Pancreas (tissue), 10 donors: ENCODE measurements around the gene RELL1. TPM values are rescaled to one million over a fixed set of nuclear protein-coding genes. Genes with fewer than 3 reads are reported as not detected.

ENCODE experiments used
- ATAC-seq, 4 donors: fragments of 200-7000 bp; cut with Tn5 transposase; one replicate each; pipeline versions ENCODE4 v1.8.0 to v1.9.1; 2020; ENCODE audit warnings: mild to moderate bottlenecking in 4 of 4, moderate library complexity in 4 of 4
- DNase-seq, 6 donors: peaks; one replicate each; pipeline ENCODE4 v3.0.0-alpha.2; 2020
- FAIRE-seq: peaks from 2 replicates; lab custom pipeline; 2012; peaks lifted over from hg19 to GRCh38; lab: Jason Lieb, UNC
- H3K27ac ChIP-seq, 4 donors: fragments of 200-600 bp; sonication (generic); 1 replicate in 3 of 4; 2 replicates in 1 of 4; pipeline versions ENCODE4 v1.5.0 to v1.8.0; 2020
- H3K27me3 ChIP-seq, 4 donors: fragments of 200-600 bp; one replicate each; pipeline ENCODE4 v1.8.0; 2021
- H3K36me3 ChIP-seq, 3 donors: fragments of 200-600 bp; sonication (generic) in 1 of 3; one replicate each; pipeline versions ENCODE4 v1.5.0 to v1.8.0; 2020 to 2021
- H3K4me1 ChIP-seq, 3 donors: fragments of 200-600 bp; one replicate each; pipeline ENCODE4 v1.8.0; 2021
- H3K4me3 ChIP-seq, 4 donors: fragments of 200-600 bp; sonication (generic) in 2 of 4; one replicate each; pipeline versions ENCODE4 v1.5.0 to v1.8.0; 2020 to 2021
- H3K9me3 ChIP-seq, 4 donors: fragments of 200-600 bp; one replicate each; pipeline ENCODE4 v1.8.0; 2021
- CTCF ChIP-seq, 4 donors: fragments of 200-600 bp; sonication (generic) in 3 of 4; IDR thresholded peaks; one replicate each; pipeline versions ENCODE4 v1.5.0 to v1.8.0; 2021; ENCODE audit warnings: antibody characterized with exemption in 4 of 4
- WGBS, 2 donors: extraction: QIAGEN DNeasy Blood & Tissue Kit; methylation state at CpG; one replicate each; pipeline ENCODE4 v1.1.7; 2013; 5-methylcytosine and 5-hydroxymethylcytosine counted together
- intact Hi-C, 3 donors: fragments of 100-400 bp; cut with DNase I; formaldehyde crosslinking; loops; one replicate each; pipeline versions ENCODE4 v1.11.1 to v1.14.2; 2022
- polyA plus RNA-seq, 2 donors: library from polyadenylated mRNA; stranded (reverse); fragments of 200-250 nt; gene quantifications; one replicate each; pipeline ENCODE4 v1.2.3, GENCODE V29; 2013
- total RNA-seq, 6 donors: library from RNA; stranded (reverse); fragmentation: NEBNext Ultra II Directional in 4 of 6; extraction: Animal tissue kit (Norgen Biotek cat#: 25700) in 4 of 6; gene quantifications; one replicate each; pipeline versions ENCODE4 v1.2.1 to v1.2.4, GENCODE V29; 2021 to 2023
- donor health status: healthy with polysubstance abuse.
- donor health status: DM: no; HTN: no; CAD: no; lungs with moderate emphysema.
- donor health status: DM: no; HTN: no; CAD: no.
- donor health status: control.
- donor health status: control.
- donor health status: Bipolar disorder and iron deficiency.
- donor health status: DM: yes; HTN: yes; CAD: no.
- donor health status: DM: no; HTN: no; CAD: no.
- donor health status: DM: no; HTN: no; CAD: no.
- donor health status: DM: yes; HTN: yes; CAD: no.

Gene RELL1
- total and polyA plus RNA-seq, 8 donors: 0.38 to 17.1 (median 4.7) TPM

GRCh38 chr4:37662251-37662650 is 23.9 kb downstream of the RELL1 start:
- TF ChIP-seq CTCF (IDR thresholded peaks at IDR 0.05): no peak
- no peaks in the 10 kb centered on the region for H3K9me3 ChIP-seq
- intact Hi-C loops: no loop called here
- 40 to 44% methylated on average over 1 of the region's 1 CpG for WGBS, 2 donors
- FAIRE-seq (no peak), ATAC-seq (no peak), DNase-seq (no peak)
- no peaks in the 10 kb centered on the region for H3K36me3 ChIP-seq
- no peak overlapping the region for H3K27ac ChIP-seq
- H3K27me3 ChIP-seq: no peaks in the 10 kb centered on the region
- peaks cover 0 to 43% (median 0%) of the 10 kb centered on the region in 3 donors for H3K4me1 ChIP-seq
- H3K4me3 ChIP-seq: no peak overlapping the region

GRCh38 chr4:37661772-37662171 is 24.4 kb downstream of the RELL1 start:
- Histone ChIP-seq H3K4me1 (peaks cover 0 to 38% (median 0%) of the 10 kb centered on the region in 3 donors), H3K27me3 (no peaks in the 10 kb centered on the region), H3K36me3 (no peaks in the 10 kb centered on the region), H3K27ac (no peak overlapping the region), H3K9me3 (no peaks in the 10 kb centered on the region), H3K4me3 (no peak overlapping the region)
- intact Hi-C loops: no loop called here
- no peak for TF ChIP-seq CTCF (IDR thresholded peaks at IDR 0.05)
- DNase-seq (no peak), ATAC-seq (no peak), FAIRE-seq (no peak)
- 80 to 82% methylated on average over 3 of the region's 3 CpGs for WGBS, 2 donors

- no peak for DNase-seq
- Histone ChIP-seq H3K9me3 (no peaks in the 10 kb centered on the region), H3K4me1 (peaks cover 0 to 28% (median 0%) of the 10 kb centered on the region in 3 donors), H3K36me3 (no peaks in the 10 kb centered on the region), H3K4me3 (no peak overlapping the region), H3K27me3 (no peaks in the 10 kb centered on the region), H3K27ac (no peak overlapping the region)
- 85 to 86% methylated on average over 3 of the region's 3 CpGs for WGBS, 2 donors
- no peak for FAIRE-seq
- no peak for ATAC-seq
- no peak for TF ChIP-seq CTCF (IDR thresholded peaks at IDR 0.05)
- intact Hi-C loops: no loop called here
These were observed 26.5 kb downstream of the RELL1 start for GRCh38 chr4:37659696-37660095.

GRCh38 chr4:37656649-37657048 is 29.5 kb downstream of the RELL1 start:
- H3K27ac ChIP-seq: no peak overlapping the region
- FAIRE-seq (no peak), ATAC-seq (no peak), DNase-seq (no peak)
- H3K9me3 ChIP-seq: no peaks in the 10 kb centered on the region
- H3K36me3 ChIP-seq: no peaks in the 10 kb centered on the region
- TF ChIP-seq CTCF (IDR thresholded peaks at IDR 0.05): no peak
- WGBS, 2 donors: 94 to 98% methylated on average over 4 of the region's 4 CpGs
- H3K4me1 ChIP-seq: peaks cover 0 to 9% (median 0%) of the 10 kb centered on the region in 3 donors
- intact Hi-C loops: no loop called here
- H3K4me3 ChIP-seq: no peak overlapping the region
- H3K27me3 ChIP-seq: no peaks in the 10 kb centered on the region

GRCh38 chr4:37653601-37654000 is 32.6 kb downstream of the RELL1 start:
- Histone ChIP-seq H3K4me1 (peaks cover 0 to 5% (median 1%) of the 10 kb centered on the region in 3 donors), H3K9me3 (no peaks in the 10 kb centered on the region), H3K36me3 (no peaks in the 10 kb centered on the region), H3K27ac (no peak overlapping the region), H3K27me3 (no peaks in the 10 kb centered on the region), H3K4me3 (no peak overlapping the region)
- FAIRE-seq: no peak
- TF ChIP-seq CTCF (IDR thresholded peaks at IDR 0.05): no peak
- no peak for DNase-seq
- no peak for ATAC-seq
- intact Hi-C loops: no loop called here
- 88 to 97% methylated on average over 1 of the region's 1 CpG for WGBS, 2 donors
